Smooth muscle cell (in vitro differentiated cells): Measurements from ENCODE around the gene SLC16A10. TPM values are rescaled to one million over a fixed set of nuclear protein-coding genes. Genes with fewer than 3 reads are reported as not detected.

Experiments used
- DNase-seq: peaks from one replicate; lab custom pipeline; 2025; ENCODE audit not compliant: unreplicated experiment; lab: John Stamatoyannopoulos, UW
- H2AFZ ChIP-seq: fragments of 200-600 bp; sonication (generic); 2 replicates; pipeline ENCODE4 v1.6.0; 2016; ENCODE audit warnings: antibody characterized with exemption, low read depth, mild to moderate bottlenecking
- H3F3A ChIP-seq: fragments of 200-600 bp; sonication (generic); 2 replicates; pipeline ENCODE4 v1.6.0; 2017; ENCODE audit warnings: antibody characterized with exemption, low read depth
- H3K27ac ChIP-seq: fragments of 200-600 bp; sonication (generic); 2 replicates; pipeline ENCODE4 v1.5.1; 2016; ENCODE audit warnings: low read depth, mild to moderate bottlenecking
- H3K27me3 ChIP-seq: fragments of 200-600 bp; sonication (generic); 2 replicates; pipeline ENCODE4 v1.6.1; 2016; ENCODE audit warnings: low read depth, mild to moderate bottlenecking
- H3K36me3 ChIP-seq: fragments of 200-600 bp; sonication (generic); 2 replicates; pipeline ENCODE4 v1.5.1; 2016; ENCODE audit warnings: low read depth
- H3K4me1 ChIP-seq: fragments of 200-600 bp; sonication (generic); 2 replicates; pipeline ENCODE4 v1.5.1; 2016; ENCODE audit warnings: low read depth
- H3K4me2 ChIP-seq: fragments of 200-600 bp; sonication (generic); 2 replicates; pipeline ENCODE4 v1.6.0; 2016; ENCODE audit warnings: mild to moderate bottlenecking
- H3K4me3 ChIP-seq: fragments of 200-600 bp; sonication (generic); 2 replicates; pipeline ENCODE4 v1.5.1; 2016; ENCODE audit warnings: mild to moderate bottlenecking
- H3K79me2 ChIP-seq: fragments of 200-600 bp; sonication (generic); 2 replicates; pipeline ENCODE4 v1.6.0; 2016; ENCODE audit warnings: low read depth, mild to moderate bottlenecking
- H3K9ac ChIP-seq: fragments of 200-600 bp; sonication (generic); 2 replicates; pipeline ENCODE4 v1.6.0; 2016; ENCODE audit warnings: low read depth
- H3K9me3 ChIP-seq: fragments of 200-600 bp; sonication (generic); replicated peaks from 2 replicates; pipeline ENCODE4 v1.5.1; 2016; ENCODE audit warnings: low read depth
- H4K20me1 ChIP-seq: fragments of 200-600 bp; sonication (generic); 2 replicates; pipeline ENCODE4 v1.6.0; 2016; ENCODE audit warnings: low read depth
- CTCF ChIP-seq: fragments of 200-600 bp; sonication (generic); IDR thresholded peaks from 2 replicates; pipeline ENCODE4 v1.5.1; 2017; ENCODE audit warnings: borderline replicate concordance, mild to moderate bottlenecking, antibody characterized with exemption; ENCODE audit not compliant: insufficient read depth, poor library complexity, severe bottlenecking
- WGBS: methylation state at CpG from one replicate; pipeline ENCODE4 v1.1.7; 2016; ENCODE audit warnings: low lambda C conversion rate; 5-methylcytosine and 5-hydroxymethylcytosine counted together
- polyA plus RNA-seq: library from polyadenylated mRNA; unstranded; fragments of >200 nt; fragmentation: Nextera tagmentation; extraction: Ambion mirVana; gene quantifications from 2 replicates; pipeline ENCODE4 v1.2.1, GENCODE V29; 2016
- total RNA-seq: library from RNA; depleted of rRNA; stranded (reverse); fragments of >200 nt; gene quantifications from 2 replicates; pipeline ENCODE4 v1.2.3, GENCODE V29; 2014

Gene SLC16A10
- total and polyA plus RNA-seq, 2 experiments from 2014 or later: 0.87 to 1.4 TPM

- Histone ChIP-seq H3K4me2 (peak overlapping the region; percentile 51), H3K4me3 (no peak overlapping the region), H4K20me1 (no peaks in the 10 kb centered on the region), H3K9ac (no peak overlapping the region), H3K27ac (no peak overlapping the region), H3K27me3 (no peaks in the 10 kb centered on the region), H3K79me2 (no peaks in the 10 kb centered on the region), H3K4me1 (peaks cover 9% of the 10 kb centered on the region), H3F3A (no peaks in the 10 kb centered on the region), H2AFZ (no peak overlapping the region), H3K36me3 (no peaks in the 10 kb centered on the region), H3K9me3 (no peaks in the 10 kb centered on the region)
- DNase-seq: no peak
- TF ChIP-seq CTCF: no peak
- 66% methylated on average over 2 of the region's 2 CpGs for WGBS
Measured at GRCh38 chr6:111230351-111231089, 143.2 kb downstream of the SLC16A10 start.

- Histone ChIP-seq H3K4me3 (no peak overlapping the region), H3K79me2 (no peaks in the 10 kb centered on the region), H3K27ac (no peak overlapping the region), H3K9me3 (no peaks in the 10 kb centered on the region), H3K4me2 (peak overlapping the region; percentile 51), H3F3A (no peaks in the 10 kb centered on the region), H3K9ac (no peak overlapping the region), H3K27me3 (no peaks in the 10 kb centered on the region), H2AFZ (no peak overlapping the region), H3K36me3 (no peaks in the 10 kb centered on the region), H3K4me1 (peaks cover 9% of the 10 kb centered on the region), H4K20me1 (no peaks in the 10 kb centered on the region)
- TF ChIP-seq CTCF: no peak
- WGBS: 84% methylated on average over 4 of the region's 4 CpGs
- DNase-seq: no peak
Measured at GRCh38 chr6:111231090-111231459, 143.8 kb downstream of the SLC16A10 start.

GRCh38 chr6:111237852-111238251 lies 150.5 kb downstream of the SLC16A10 start:
- H4K20me1 ChIP-seq: no peaks in the 10 kb centered on the region
- H3K9me3 ChIP-seq: no peaks in the 10 kb centered on the region
- no peak overlapping the region for H3K4me2 ChIP-seq
- H3K4me3 ChIP-seq: no peak overlapping the region
- 92% methylated on average over 2 of the region's 2 CpGs for WGBS
- H3F3A ChIP-seq: peaks cover 5% of the 10 kb centered on the region
- no peaks in the 10 kb centered on the region for H3K79me2 ChIP-seq
- H2AFZ ChIP-seq: no peak overlapping the region
- no peaks in the 10 kb centered on the region for H3K4me1 ChIP-seq
- no peak overlapping the region for H3K27ac ChIP-seq
- H3K27me3 ChIP-seq: no peaks in the 10 kb centered on the region
- H3K36me3 ChIP-seq: no peaks in the 10 kb centered on the region
- DNase-seq: no peak
- TF ChIP-seq CTCF: no peak
- no peak overlapping the region for H3K9ac ChIP-seq
